ENCODE data around the gene MAG.

The MAG gene

GRCh38 chr19:35341006-35341405 lies 49.0 kb downstream of the MAG start (continued):
- TF ChIP-seq, protein P1, sequence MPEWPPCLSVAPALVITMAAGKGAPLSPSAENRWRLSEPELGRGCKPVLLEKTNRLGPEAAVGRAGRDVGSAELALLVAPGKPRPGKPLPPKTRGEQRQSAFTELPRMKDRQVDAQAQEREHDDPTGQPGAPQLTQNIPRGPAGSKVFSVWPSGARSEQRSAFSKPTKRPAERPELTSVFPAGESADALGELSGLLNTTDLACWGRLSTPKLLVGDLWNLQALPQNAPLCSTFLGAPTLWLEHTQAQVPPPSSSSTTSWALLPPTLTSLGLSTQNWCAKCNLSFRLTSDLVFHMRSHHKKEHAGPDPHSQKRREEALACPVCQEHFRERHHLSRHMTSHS (tag by site-specific recombination; IDR thresholded peaks at IDR 0.05): no peak
- TF ChIP-seq ZNF223 (tag by site-specific recombination; IDR thresholded peaks at IDR 0.05): no peak
- TF ChIP-seq MEIS1 (CRISPR knock-in tag; IDR thresholded peaks at IDR 0.05; ENCODE audit: borderline replicate concordance): no peak

- H3K4me1 ChIP-seq (ENCODE audit: control insufficient read depth, insufficient read depth, low read length): no peaks in the 10 kb centered on the region
- no peaks in the 10 kb centered on the region for H3K36me3 ChIP-seq (ENCODE audit: control insufficient read depth in 2 of 2, insufficient read depth in 1 of 2, low read length in 2 of 2)
- H3K9me3 ChIP-seq (ENCODE audit: control insufficient read depth, insufficient read depth, low read depth, low read length): no peaks in the 10 kb centered on the region
- ChIA-PET CTCF (interaction anchor here (1.3 to 2.4 kb wide), 3 partner anchors 11 to 169 kb away, joined by 3 to 12 read pairs (median 6); no protein-coding TSS in a partner anchor), POLR2A (no interaction called here)
- H3K4me3 ChIP-seq (ENCODE audit: low read depth, low read length): no peak overlapping the region
- no peak overlapping the region for H3K27ac ChIP-seq (ENCODE audit: extremely low read depth, low read depth, low read length)
- TF ChIP-seq ZNF560 (tag by site-specific recombination; IDR thresholded peaks at IDR 0.05; ENCODE audit: borderline replicate concordance) (no peak), ZNF701 (tag by site-specific recombination; IDR thresholded peaks at IDR 0.05) (no peak), ZNF366 (tag by site-specific recombination; conservative IDR thresholded peaks at IDR 0.05) (peak; percentile 97), ZNF24 (tag by site-specific recombination; IDR thresholded peaks at IDR 0.05) (no peak), BCL11A (tag by site-specific recombination; IDR thresholded peaks at IDR 0.05; ENCODE audit: low read depth) (no peak), ZNF433 (tag by site-specific recombination; IDR thresholded peaks at IDR 0.05; ENCODE audit: low read depth) (peak; percentile 28; the same call in 1 of the 2 replicates), BCL6B (tag by site-specific recombination; IDR thresholded peaks at IDR 0.05) (no peak), ZNF169 (tag by site-specific recombination; IDR thresholded peaks at IDR 0.05) (no peak), ZNF26 (tag by site-specific recombination; IDR thresholded peaks at IDR 0.05) (no peak), ZNF157 (tag by site-specific recombination; IDR thresholded peaks at IDR 0.05) (no peak), ZNF398 (tag by site-specific recombination; IDR thresholded peaks at IDR 0.05) (0 out of 2 replicates have a peak, but pooled peaks have one; percentile 8), TSHZ1 (tag by site-specific recombination; IDR thresholded peaks at IDR 0.05; ENCODE audit: borderline replicate concordance) (no peak), ZSCAN23 (tag by site-specific recombination; IDR thresholded peaks at IDR 0.05) (no peak), ZNF558 (tag by site-specific recombination; IDR thresholded peaks at IDR 0.05) (no peak), ZFHX2 (tag by site-specific recombination; conservative IDR thresholded peaks at IDR 0.05) (no peak), ZNF148 (tag by site-specific recombination; IDR thresholded peaks at IDR 0.05; ENCODE audit: borderline replicate concordance) (peak; percentile 37; the same call in 1 of the 2 replicates), ZNF335 (tag by site-specific recombination; conservative IDR thresholded peaks at IDR 0.05) (no peak), ZFP41 (tag by site-specific recombination; IDR thresholded peaks at IDR 0.05; ENCODE audit: borderline replicate concordance) (no peak)
- TF ChIP-seq, protein P2, sequence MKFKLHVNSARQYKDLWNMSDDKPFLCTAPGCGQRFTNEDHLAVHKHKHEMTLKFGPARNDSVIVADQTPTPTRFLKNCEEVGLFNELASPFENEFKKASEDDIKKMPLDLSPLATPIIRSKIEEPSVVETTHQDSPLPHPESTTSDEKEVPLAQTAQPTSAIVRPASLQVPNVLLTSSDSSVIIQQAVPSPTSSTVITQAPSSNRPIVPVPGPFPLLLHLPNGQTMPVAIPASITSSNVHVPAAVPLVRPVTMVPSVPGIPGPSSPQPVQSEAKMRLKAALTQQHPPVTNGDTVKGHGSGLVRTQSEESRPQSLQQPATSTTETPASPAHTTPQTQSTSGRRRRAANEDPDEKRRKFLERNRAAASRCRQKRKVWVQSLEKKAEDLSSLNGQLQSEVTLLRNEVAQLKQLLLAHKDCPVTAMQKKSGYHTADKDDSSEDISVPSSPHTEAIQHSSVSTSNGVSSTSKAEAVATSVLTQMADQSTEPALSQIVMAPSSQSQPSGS (tag by site-specific recombination; IDR thresholded peaks at IDR 0.05; ENCODE audit: low read depth): no peak
Observed at GRCh38 chr19:35341565-35342225, 49.7 kb downstream of the MAG start.
